Activated CD4-positive, alpha-beta T cell treated with anti-CD3 and anti-CD28 coated beads, Interleukin-2, amount 10 ng/mL, durations not matched to agents 7 days and 5 days (primary cell): ENCODE data around the gene NDUFB6. TPM values are rescaled to one million over a fixed set of nuclear protein-coding genes. Genes with fewer than 3 reads are reported as not detected.

ENCODE experiments used
- total RNA-seq, 2 experiments: library from RNA; stranded (reverse); gene quantifications; one replicate each; pipeline ENCODE4 v1.2.3, GENCODE V29; 2021

NDUFB6 gene
- total RNA-seq, 2 experiments from 2014 or later = 35.5 to 44.9 TPM

Other genes with a start within 250 kb of the NDUFB6 start
- 1 to 10 TPM; 8.1 to 8.6 TPM for gene ACO1, start 188.5 kb downstream of the NDUFB6 start, total RNA-seq
- 10 to 100 TPM; 26.9 to 28.5 TPM for gene RIGI, start 47.0 kb downstream of the NDUFB6 start, total RNA-seq
- 10 to 100 TPM; 17.1 to 20.0 TPM for gene SMIM27, start 20.8 kb downstream of the NDUFB6 start, total RNA-seq
- gene TOPORS, start 20.6 kb downstream of the NDUFB6 start, total RNA-seq = 10 to 100 TPM; 12.7 to 15.1 TPM
- not detected for gene TAF1L, start 62.5 kb upstream of the NDUFB6 start, total RNA-seq
- gene TMEM215, start 210.4 kb upstream of the NDUFB6 start, total RNA-seq = not detected